GM12873 (cell line): Measurements from ENCODE around the gene ABCA8.

ENCODE experiments used
- CTCF ChIP-seq: IDR thresholded peaks from 2 replicates; pipeline ENCODE4 v1.5.1; 2012; ENCODE audit warnings: low read depth, mild to moderate bottlenecking, moderate library complexity, low read length, control low read depth; ENCODE audit not compliant: insufficient read depth; ENCODE audit errors: missing control alignments

The ABCA8 gene

GRCh38 chr17:68843522-68843921, 111.7 kb downstream of the ABCA8 start:
- TF ChIP-seq CTCF, result no peak

- TF ChIP-seq CTCF, result no peak
Observed at GRCh38 chr17:68840073-68840472, 115.1 kb downstream of the ABCA8 start.

GRCh38 chr17:68835071-68835470, 120.1 kb downstream of the ABCA8 start:
- TF ChIP-seq CTCF, result no peak

- TF ChIP-seq CTCF, result no peak
Observed at GRCh38 chr17:68834328-68834836, 120.8 kb downstream of the ABCA8 start.

GRCh38 chr17:68832109-68832802, 122.9 kb downstream of the ABCA8 start:
- TF ChIP-seq CTCF, result no peak

GRCh38 chr17:68831170-68831569, 124.0 kb downstream of the ABCA8 start:
- TF ChIP-seq CTCF, result no peak

- no peak for TF ChIP-seq CTCF
Observed at GRCh38 chr17:68830313-68830712, 124.9 kb downstream of the ABCA8 start.
